ENCODE measurements around the gene CAMTA1.
A peak's percentile ranks its signal among the peaks of the same experiment; 100 is the strongest.

CAMTA1 gene

GRCh38 chr1:6757719-6758435 is 27.4 kb upstream of the CAMTA1 start:
- H3K36me3 ChIP-seq (ENCODE audit: low read depth): no peaks in the 10 kb centered on the region
- no peaks in the 10 kb centered on the region for H3K9me3 ChIP-seq (ENCODE audit: severe bottlenecking)
- H3K27me3 ChIP-seq (ENCODE audit: insufficient read depth, poor library complexity, severe bottlenecking): no peaks in the 10 kb centered on the region
- DNase-seq (ENCODE audit: low spot score): no peak
- H3K4me1 ChIP-seq (ENCODE audit: insufficient read depth, poor library complexity, severe bottlenecking): peaks cover 7% of the 10 kb centered on the region
- ATAC-seq (ENCODE audit: low read depth): no peak
- no peak overlapping the region for H3K4me3 ChIP-seq (ENCODE audit: severe bottlenecking)
- TF ChIP-seq, protein P1, sequence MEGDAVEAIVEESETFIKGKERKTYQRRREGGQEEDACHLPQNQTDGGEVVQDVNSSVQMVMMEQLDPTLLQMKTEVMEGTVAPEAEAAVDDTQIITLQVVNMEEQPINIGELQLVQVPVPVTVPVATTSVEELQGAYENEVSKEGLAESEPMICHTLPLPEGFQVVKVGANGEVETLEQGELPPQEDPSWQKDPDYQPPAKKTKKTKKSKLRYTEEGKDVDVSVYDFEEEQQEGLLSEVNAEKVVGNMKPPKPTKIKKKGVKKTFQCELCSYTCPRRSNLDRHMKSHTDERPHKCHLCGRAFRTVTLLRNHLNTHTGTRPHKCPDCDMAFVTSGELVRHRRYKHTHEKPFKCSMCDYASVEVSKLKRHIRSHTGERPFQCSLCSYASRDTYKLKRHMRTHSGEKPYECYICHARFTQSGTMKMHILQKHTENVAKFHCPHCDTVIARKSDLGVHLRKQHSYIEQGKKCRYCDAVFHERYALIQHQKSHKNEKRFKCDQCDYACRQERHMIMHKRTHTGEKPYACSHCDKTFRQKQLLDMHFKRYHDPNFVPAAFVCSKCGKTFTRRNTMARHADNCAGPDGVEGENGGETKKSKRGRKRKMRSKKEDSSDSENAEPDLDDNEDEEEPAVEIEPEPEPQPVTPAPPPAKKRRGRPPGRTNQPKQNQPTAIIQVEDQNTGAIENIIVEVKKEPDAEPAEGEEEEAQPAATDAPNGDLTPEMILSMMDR (IDR thresholded peaks at IDR 0.05; ENCODE audit: poor library complexity, severe bottlenecking): no peak
- H3K27ac ChIP-seq (ENCODE audit: poor library complexity, severe bottlenecking): no peak overlapping the region

GRCh38 chr1:6761196-6761737 is 24.0 kb upstream of the CAMTA1 start:
- TF ChIP-seq, protein P1 (IDR thresholded peaks at IDR 0.05; ENCODE audit: poor library complexity, severe bottlenecking): no peak
- H3K27me3 ChIP-seq (ENCODE audit: insufficient read depth, poor library complexity, severe bottlenecking): no peaks in the 10 kb centered on the region
- peaks cover 7% of the 10 kb centered on the region for H3K4me1 ChIP-seq (ENCODE audit: insufficient read depth, poor library complexity, severe bottlenecking)
- H3K27ac ChIP-seq (ENCODE audit: poor library complexity, severe bottlenecking): no peak overlapping the region
- no peak overlapping the region for H3K4me3 ChIP-seq (ENCODE audit: severe bottlenecking)
- no peaks in the 10 kb centered on the region for H3K36me3 ChIP-seq (ENCODE audit: low read depth)
- no peaks in the 10 kb centered on the region for H3K9me3 ChIP-seq (ENCODE audit: severe bottlenecking)
- ATAC-seq (ENCODE audit: low read depth) (no peak), DNase-seq (ENCODE audit: low spot score) (no peak)

DNA sequence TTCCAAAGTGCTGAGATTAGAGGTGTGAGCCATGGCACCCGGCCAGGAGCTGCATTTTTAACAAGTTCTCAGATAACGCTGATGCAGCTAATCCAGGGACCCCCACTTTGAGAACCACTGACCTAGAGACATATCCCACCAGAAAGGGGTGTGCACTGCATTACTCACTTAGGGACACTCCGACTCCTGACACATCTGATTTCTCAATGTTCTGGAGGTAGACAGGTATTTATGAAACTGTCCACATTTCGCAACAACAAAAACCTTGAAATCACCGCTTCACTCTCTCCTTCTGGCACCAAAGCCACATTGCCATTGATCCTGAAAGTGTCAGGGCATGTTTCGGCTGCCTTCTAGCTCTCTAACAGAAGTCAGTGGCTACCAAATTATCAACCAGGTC is 23.2 kb upstream of the CAMTA1 start:
- Histone ChIP-seq H3K27me3 (ENCODE audit: insufficient read depth, poor library complexity, severe bottlenecking) (no peaks in the 10 kb centered on the region), H3K27ac (ENCODE audit: poor library complexity, severe bottlenecking) (no peak overlapping the region), H3K4me1 (ENCODE audit: insufficient read depth, poor library complexity, severe bottlenecking) (peaks cover 7% of the 10 kb centered on the region), H3K36me3 (ENCODE audit: low read depth) (no peaks in the 10 kb centered on the region), H3K4me3 (ENCODE audit: severe bottlenecking) (no peak overlapping the region), H3K9me3 (ENCODE audit: severe bottlenecking) (no peaks in the 10 kb centered on the region)
- peak; percentile 83 for ATAC-seq (ENCODE audit: low read depth)
- TF ChIP-seq, protein P1 (IDR thresholded peaks at IDR 0.05; ENCODE audit: poor library complexity, severe bottlenecking): no peak
- DNase-seq (ENCODE audit: low spot score): no peak

DNA sequence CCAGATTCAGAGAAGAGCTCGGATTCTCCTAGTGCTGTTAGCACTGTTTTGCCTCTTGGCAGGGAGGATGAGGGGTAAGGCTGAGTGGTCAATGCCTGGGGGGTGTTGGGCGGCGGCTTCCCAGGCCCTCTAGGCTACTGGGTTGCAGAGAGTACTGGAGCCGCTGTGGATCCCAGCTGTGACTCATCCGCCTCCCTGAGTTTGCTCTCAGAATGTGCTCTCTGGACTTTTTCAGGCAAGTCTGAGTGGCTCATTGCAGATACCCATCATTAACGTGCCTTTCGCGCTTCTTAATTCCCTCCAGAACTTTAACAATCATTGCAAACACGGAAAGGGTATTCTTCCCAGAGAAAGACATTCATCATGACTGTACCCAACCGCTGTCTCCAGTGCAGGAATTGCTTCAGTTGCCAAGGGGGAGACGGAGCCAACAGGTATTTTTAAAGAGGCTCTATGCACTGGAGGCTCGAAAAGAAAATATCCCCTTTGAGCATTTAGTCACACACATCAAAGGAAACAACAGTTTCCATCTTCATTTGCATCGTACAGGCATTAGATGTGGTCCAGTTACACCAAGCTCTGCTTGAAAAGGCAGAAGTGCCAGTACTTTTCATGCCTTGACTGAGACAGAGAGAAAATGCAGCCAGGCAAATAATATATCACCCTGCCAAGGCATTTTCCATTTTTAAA is 14.4 kb upstream of the CAMTA1 start:
- Histone ChIP-seq H3K27ac (ENCODE audit: poor library complexity, severe bottlenecking) (no peak overlapping the region), H3K36me3 (ENCODE audit: low read depth) (no peaks in the 10 kb centered on the region), H3K4me3 (ENCODE audit: severe bottlenecking) (no peak overlapping the region), H3K9me3 (ENCODE audit: severe bottlenecking) (no peaks in the 10 kb centered on the region), H3K27me3 (ENCODE audit: insufficient read depth, poor library complexity, severe bottlenecking) (no peaks in the 10 kb centered on the region), H3K4me1 (ENCODE audit: insufficient read depth, poor library complexity, severe bottlenecking) (peaks cover 3% of the 10 kb centered on the region)
- ATAC-seq (ENCODE audit: low read depth): peak; percentile 98
- DNase-seq (ENCODE audit: low spot score): no peak
- TF ChIP-seq, protein P1 (IDR thresholded peaks at IDR 0.05; ENCODE audit: poor library complexity, severe bottlenecking): no peak

DNA sequence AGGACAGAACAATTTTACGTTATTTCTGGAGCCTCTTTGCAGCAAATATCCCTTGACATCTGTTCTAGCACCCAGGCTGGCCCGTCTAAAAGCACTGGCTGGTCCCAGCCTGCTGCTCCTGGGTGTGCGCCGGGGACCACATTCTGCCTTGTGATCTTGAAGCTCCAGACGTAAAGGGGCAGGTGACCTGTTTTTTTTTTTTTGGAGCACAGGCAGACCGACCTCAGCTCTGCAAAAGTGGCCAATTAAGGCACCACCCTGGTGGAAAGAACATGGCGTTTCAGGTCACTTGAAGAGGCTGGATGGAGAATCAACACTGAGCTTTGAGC is 13.8 kb upstream of the CAMTA1 start:
- no peak for DNase-seq (ENCODE audit: low spot score)
- H3K9me3 ChIP-seq (ENCODE audit: severe bottlenecking): no peaks in the 10 kb centered on the region
- no peaks in the 10 kb centered on the region for H3K36me3 ChIP-seq (ENCODE audit: low read depth)
- TF ChIP-seq, protein P1 (IDR thresholded peaks at IDR 0.05; ENCODE audit: poor library complexity, severe bottlenecking): no peak
- H3K4me3 ChIP-seq (ENCODE audit: severe bottlenecking): no peak overlapping the region
- no peak for ATAC-seq (ENCODE audit: low read depth)
- H3K27ac ChIP-seq (ENCODE audit: poor library complexity, severe bottlenecking): no peak overlapping the region
- no peaks in the 10 kb centered on the region for H3K27me3 ChIP-seq (ENCODE audit: insufficient read depth, poor library complexity, severe bottlenecking)
- peaks cover 3% of the 10 kb centered on the region for H3K4me1 ChIP-seq (ENCODE audit: insufficient read depth, poor library complexity, severe bottlenecking)

Measured in RWPE2 (cell line).